ENCODE data around the gene MOV10. TPM values are rescaled to one million over a fixed set of nuclear protein-coding genes. Genes with fewer than 3 reads are reported as not detected.
A peak's percentile ranks its signal among the peaks of the same experiment; 100 is the strongest.

Gene MOV10
- total and polyA plus RNA-seq, 7 donors: 4.8 to 10.6 (median 6.4) TPM

DNA sequence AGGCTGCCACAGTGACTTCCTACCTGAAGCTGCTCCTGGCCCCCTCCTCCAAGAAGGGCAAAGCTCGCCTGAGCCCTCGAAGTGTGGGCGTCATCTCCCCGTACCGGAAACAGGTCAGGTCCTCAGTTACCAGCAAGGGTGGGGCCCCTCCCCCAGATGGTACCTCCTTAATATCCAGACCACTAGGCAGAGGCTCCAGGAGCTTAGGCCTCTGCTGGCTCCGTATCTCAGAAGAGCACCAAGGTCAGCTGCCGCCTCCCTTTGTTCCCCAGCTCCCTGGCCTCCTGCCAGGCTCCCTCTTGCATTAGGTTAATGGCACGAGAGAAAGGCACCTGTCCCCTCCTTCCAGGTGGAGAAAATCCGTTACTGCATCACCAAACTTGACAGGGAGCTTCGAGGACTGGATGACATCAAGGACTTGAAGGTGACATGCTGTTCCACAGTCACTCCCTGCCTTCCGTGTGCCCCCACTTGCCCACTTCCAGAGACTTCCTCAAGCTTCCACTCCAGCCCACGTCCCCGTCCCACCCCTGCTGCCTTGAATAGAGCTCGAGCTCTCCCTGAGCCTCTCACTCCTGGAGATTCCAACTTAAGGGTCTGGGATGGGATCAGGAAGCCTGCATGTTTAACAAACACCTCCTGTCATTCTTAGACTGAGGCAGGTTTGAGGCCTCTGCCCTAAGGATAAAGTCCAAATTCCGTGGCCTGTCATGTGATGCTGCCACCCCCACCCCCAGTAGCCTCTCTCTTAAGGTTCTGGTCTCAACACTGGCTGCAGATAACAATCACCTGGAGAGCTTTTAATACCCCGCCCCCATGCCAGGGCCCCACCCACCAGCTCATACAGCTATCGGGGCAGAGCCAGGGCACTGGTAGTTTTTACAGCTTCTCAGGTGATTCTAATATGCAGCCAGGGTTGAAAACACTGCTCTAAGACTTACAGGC is 24.2 kb downstream of the MOV10 start:
- no peak for DNase-seq
- no peak for ATAC-seq
- H3K36me3 ChIP-seq (ENCODE audit: insufficient read depth in 1 of 2, low read depth in 1 of 2): peaks cover 0 to 48% of the 10 kb centered on the region in 2 donors
- whole genome bisulfite sequencing, 3 donors: 64 to 67% (median 65%) methylated on average over 17 of the region's 17 CpGs
- H3K4me1 ChIP-seq: peaks cover 35% of the 10 kb centered on the region
- peak overlapping the region; percentile 82 for H3K27ac ChIP-seq
- H3K9me3 ChIP-seq: no peaks in the 10 kb centered on the region
- intact Hi-C loops (cut with DNase I): loop anchor here in 1 of 2 donors (2.0 kb wide), 1 partner anchor 24 kb away; the partner anchor contains the start of gene MOV10
- no peak overlapping the region for H3K4me3 ChIP-seq
- TF ChIP-seq, protein P1, sequence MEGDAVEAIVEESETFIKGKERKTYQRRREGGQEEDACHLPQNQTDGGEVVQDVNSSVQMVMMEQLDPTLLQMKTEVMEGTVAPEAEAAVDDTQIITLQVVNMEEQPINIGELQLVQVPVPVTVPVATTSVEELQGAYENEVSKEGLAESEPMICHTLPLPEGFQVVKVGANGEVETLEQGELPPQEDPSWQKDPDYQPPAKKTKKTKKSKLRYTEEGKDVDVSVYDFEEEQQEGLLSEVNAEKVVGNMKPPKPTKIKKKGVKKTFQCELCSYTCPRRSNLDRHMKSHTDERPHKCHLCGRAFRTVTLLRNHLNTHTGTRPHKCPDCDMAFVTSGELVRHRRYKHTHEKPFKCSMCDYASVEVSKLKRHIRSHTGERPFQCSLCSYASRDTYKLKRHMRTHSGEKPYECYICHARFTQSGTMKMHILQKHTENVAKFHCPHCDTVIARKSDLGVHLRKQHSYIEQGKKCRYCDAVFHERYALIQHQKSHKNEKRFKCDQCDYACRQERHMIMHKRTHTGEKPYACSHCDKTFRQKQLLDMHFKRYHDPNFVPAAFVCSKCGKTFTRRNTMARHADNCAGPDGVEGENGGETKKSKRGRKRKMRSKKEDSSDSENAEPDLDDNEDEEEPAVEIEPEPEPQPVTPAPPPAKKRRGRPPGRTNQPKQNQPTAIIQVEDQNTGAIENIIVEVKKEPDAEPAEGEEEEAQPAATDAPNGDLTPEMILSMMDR (IDR thresholded peaks at IDR 0.05): no peak
- no peaks in the 10 kb centered on the region for H3K27me3 ChIP-seq (ENCODE audit: insufficient read depth in 3 of 3, low read length in 2 of 3)

DNA sequence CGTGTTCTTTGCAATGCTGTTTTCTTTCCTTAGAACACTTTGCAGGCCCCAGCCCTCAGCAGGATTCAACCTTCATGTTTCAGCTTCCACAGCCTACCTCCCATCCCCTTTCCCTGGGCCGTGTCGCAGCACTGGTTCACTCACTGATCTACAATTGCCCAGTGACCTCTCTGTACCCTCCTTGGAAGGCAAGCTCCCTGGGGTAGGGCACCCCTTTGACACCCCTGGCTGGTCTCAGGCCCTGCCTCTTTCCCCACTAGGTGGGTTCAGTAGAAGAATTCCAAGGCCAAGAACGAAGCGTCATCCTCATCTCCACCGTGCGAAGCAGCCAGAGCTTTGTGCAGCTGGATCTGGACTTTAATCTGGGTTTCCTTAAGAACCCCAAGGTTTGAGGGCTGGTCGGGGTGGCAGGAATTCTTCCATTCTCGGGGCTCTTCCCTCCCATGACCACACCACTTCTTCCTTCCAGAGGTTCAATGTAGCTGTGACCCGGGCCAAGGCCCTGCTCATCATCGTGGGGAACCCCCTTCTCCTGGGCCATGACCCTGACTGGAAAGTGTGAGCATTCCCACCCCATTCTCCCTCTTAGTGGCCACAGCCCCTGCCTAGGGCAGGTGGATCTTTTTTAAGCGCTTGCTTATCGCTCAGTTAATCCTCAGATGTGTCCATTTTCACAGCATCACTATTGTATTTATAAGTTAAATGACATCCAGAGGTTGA is 25.1 kb downstream of the MOV10 start:
- intact Hi-C loops (cut with DNase I): loop anchor here in 1 of 2 donors (2.0 kb wide), 1 partner anchor 25 kb away; the partner anchor contains the start of gene MOV10
- ATAC-seq: peak in 1 of 4 donors; percentile 45
- peaks cover 42% of the 10 kb centered on the region for H3K4me1 ChIP-seq

GRCh38 chr1:112700290-112701226 is 26.1 kb downstream of the MOV10 start:
- peak; percentile 78 to 90 (median 84) for ATAC-seq
- Histone ChIP-seq H3K36me3 (ENCODE audit: insufficient read depth in 1 of 2, low read depth in 1 of 2) (peaks cover 0 to 38% of the 10 kb centered on the region in 2 donors), H3K27me3 (ENCODE audit: insufficient read depth in 3 of 3, low read length in 2 of 3) (no peaks in the 10 kb centered on the region), H3K27ac (peak overlapping the region; percentile 82), H3K4me1 (peaks cover 48% of the 10 kb centered on the region), H3K9me3 (no peaks in the 10 kb centered on the region), H3K4me3 (peak overlapping the region; percentile 34)
- TF ChIP-seq, protein P1 (IDR thresholded peaks at IDR 0.05): no peak
- intact Hi-C loops (cut with DNase I): no loop called here
- WGBS, 3 donors: 20 to 24% (median 22%) methylated on average over 7 of the region's 7 CpGs
- DNase-seq: peak; percentile 95 to 97

More for the DNA sequence above, 25.1 kb downstream of the MOV10 start:
- Histone ChIP-seq H3K27ac (peak overlapping the region; percentile 82), H3K4me3 (peak overlapping the region; percentile 34), H3K36me3 (ENCODE audit: insufficient read depth in 1 of 2, low read depth in 1 of 2) (peaks cover 0 to 40% of the 10 kb centered on the region in 2 donors), H3K27me3 (ENCODE audit: insufficient read depth in 3 of 3, low read length in 2 of 3) (no peaks in the 10 kb centered on the region), H3K9me3 (no peaks in the 10 kb centered on the region)
- DNase-seq: no peak
- WGBS, 3 donors: 72 to 76% (median 73%) methylated on average over 13 of the region's 13 CpGs
- TF ChIP-seq, protein P1 (IDR thresholded peaks at IDR 0.05): no peak

All from psoas muscle (tissue), 8 donors.